Urothelium cell line (cell line): ENCODE measurements around the gene IL2RA.

ENCODE experiments used
- DNase-seq: peaks from one replicate; pipeline ENCODE4 v3.0.0; 2011; ENCODE audit warnings: low spot score, mixed read lengths
- FAIRE-seq: peaks from 2 replicates; lab custom pipeline; 2011; peaks lifted over from hg19 to GRCh38; lab: Jason Lieb, UNC

The IL2RA gene

DNA sequence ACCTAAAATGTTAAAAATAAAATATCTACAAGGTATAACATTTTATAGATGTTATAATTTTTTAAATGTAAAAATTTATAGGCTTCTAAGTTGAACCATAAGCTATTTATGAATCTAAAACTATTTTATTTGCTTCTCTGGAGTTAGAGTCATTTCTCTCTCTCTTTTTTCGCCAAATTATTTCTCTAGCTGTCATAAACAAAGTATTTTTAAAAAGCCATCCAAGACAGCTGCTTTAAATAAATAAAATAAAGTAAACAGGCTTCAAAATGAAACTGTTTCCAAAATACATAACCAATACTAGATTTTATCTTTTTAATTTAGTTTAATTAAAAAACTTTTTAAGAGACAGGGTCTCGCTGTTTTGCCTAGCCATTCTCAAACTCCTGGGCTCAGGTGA is 72.4 kb downstream of the IL2RA start:
- DNase-seq (no peak), FAIRE-seq (no peak)

DNA sequence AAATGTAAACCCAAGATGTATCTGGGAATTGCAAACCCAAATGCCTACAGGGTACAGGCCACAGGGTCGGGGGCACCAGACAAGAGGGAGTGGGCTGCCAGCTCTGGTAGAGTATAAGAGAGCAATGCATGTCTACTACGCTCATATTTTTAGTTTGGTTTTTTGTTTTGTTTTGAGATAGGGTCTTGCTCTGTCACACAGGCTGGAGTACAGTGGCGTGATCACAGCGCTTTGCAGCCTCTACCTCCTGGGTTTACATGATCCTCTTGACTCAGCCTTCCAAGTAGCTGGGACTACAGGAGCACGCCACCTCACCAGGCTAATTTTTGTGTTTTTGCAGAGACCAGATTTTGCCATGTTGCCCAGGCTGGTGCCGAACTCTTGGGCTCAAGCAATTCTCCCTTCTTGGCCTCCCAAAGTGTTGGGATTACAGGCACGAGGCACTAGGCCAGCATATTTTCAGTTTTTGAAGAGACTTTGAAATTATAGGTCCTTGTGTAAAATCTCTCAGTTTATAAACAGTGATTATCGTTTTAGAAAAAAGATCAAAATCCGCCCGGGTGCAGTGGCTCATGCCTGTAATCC is 73.7 kb downstream of the IL2RA start:
- FAIRE-seq, result no peak

DNA sequence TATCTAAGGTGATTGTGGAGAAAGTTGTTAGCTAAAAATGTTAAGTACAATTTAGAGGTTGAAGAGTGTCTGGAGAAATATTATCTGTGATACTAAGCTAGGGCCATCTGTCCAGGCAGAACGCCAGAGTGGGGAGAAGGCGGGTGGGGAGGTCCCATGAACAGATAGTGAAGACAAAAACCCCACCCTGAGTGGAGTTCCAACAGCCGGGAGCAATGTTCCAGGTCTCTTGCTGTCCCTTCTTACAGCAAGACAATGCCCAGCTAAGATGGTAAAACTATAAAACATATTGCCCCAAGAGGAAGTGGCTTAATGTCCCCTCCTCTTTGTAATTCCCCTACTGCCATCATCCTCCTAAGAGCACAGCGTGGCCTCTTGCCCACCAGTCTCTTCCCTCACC is 74.4 kb downstream of the IL2RA start:
- DNase-seq (no peak), FAIRE-seq (no peak)

More for the DNA sequence above, 73.7 kb downstream of the IL2RA start:
- no peak for DNase-seq

DNA sequence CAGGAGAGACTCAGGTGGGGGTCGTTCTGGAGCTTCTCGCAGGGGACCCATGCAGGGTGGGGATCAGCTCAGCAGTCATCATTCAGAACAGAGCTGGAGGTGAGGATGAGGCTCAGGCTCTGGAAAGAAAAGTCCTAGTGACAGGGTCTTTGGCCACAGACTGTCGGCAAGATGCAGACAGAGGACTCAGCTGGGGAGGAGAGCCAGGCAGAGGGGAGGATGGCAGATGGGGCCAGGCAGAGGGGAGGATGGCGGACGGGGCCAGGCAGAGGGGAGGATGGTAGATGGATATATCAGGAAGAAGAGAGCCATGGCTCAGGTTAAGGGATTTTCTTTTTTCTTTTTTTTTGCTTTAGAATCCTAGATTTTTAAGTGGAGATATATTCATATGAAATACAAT is 77.1 kb downstream of the IL2RA start:
- DNase-seq, result no peak

DNA sequence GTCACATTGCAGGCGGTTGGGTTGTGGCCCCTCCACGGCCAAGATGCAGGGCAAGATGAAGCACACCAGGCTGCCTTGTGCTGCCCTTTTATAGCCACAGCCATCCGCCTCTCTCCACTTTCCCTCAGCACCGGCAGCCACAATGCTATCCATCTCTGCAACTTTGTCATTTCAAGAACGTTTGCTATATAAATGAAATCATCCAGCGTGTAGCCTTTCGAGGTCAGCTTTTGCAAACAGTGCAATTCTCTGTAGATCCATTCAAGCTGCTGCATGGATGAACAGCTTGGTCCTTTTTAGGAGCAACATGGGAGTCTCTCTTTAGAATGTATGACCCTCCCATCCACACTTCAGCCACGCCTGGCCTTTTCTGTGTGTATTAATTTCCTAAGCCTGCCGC is 78.4 kb downstream of the IL2RA start:
- DNase-seq (no peak), FAIRE-seq (no peak)

More for the DNA sequence above, 77.1 kb downstream of the IL2RA start:
- no peak for FAIRE-seq

DNA sequence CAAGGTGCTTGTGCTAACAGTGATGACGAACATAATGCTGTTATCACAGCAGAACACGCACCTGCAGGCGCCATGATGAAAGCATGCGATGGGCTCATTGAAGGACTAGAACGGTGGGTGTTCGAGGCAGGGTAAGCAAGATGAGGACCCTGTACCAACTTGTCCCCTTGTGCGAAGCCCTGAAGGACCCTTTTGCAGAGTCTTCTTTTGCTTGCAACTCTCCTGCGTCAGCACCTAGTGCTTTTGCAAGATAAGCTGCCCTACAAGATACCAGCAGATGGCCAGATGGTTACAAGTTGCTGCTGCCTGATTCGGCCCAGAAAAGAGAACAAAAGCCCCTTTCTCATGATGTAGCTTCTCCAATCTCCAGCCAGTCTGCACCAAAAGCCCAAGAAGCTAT is 80.6 kb downstream of the IL2RA start:
- DNase-seq, result no peak

DNA sequence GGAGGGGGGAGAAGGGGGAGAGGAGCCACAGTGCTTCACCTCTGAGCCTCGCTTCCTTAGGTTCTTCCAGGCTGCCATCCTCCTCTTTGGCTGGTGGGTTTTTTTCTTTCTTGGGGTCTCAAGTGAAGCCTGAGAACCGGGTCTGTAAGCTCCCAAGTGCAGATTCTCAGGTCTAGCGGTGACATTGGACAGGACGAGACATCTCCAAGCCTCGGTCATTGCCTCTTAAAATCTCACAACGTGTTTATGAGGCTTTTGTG is 84.0 kb downstream of the IL2RA start:
- FAIRE-seq, result no peak
- DNase-seq, result no peak

More for the DNA sequence above, 80.6 kb downstream of the IL2RA start:
- FAIRE-seq, result no peak

DNA sequence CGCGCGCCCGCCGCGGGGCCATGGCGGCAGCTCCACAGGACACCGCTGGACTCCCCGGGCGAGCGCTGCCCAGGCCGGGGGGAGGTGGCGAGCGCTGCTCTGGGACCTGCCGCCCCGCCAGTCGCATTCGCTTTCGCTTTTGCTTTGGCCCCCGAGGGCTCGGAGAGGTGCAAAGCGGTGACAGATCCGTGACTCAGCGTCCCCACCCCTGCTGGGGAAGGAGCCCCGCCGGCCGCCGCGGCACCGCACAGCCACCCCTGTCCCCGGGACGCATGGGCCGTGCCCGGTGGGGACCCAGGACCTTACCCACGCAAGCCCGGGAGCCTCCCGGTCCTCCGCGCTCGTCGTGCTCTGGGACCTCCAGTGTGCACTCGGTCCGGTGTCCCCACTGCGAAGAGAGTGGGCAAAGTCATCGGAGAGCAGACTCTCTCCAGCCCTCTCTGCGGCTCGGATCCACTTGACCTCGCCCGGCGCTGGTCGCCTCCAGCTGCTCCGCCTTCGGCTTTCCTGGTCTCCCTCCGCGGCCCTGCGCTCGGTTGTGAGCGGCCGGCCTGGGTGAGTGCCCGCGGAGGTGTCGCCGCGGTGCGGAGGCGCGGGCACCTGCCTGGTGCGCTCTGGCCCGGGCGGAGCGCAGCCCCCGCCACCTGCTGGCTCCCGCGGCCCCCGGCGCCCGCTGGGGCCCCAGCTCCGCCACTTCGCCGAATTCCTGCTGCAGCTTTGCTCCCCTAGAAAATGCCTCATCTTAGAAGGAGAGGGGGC is 84.5 kb downstream of the IL2RA start, which contains the start of gene IL15RA:
Gene IL15RA (minus strand): TSS at position 73 of the 759 bp plus-strand sequence. CDS start 51 bp downstream, at position 22.
- DNase-seq (peak; percentile 73), FAIRE-seq (no peak)

DNA sequence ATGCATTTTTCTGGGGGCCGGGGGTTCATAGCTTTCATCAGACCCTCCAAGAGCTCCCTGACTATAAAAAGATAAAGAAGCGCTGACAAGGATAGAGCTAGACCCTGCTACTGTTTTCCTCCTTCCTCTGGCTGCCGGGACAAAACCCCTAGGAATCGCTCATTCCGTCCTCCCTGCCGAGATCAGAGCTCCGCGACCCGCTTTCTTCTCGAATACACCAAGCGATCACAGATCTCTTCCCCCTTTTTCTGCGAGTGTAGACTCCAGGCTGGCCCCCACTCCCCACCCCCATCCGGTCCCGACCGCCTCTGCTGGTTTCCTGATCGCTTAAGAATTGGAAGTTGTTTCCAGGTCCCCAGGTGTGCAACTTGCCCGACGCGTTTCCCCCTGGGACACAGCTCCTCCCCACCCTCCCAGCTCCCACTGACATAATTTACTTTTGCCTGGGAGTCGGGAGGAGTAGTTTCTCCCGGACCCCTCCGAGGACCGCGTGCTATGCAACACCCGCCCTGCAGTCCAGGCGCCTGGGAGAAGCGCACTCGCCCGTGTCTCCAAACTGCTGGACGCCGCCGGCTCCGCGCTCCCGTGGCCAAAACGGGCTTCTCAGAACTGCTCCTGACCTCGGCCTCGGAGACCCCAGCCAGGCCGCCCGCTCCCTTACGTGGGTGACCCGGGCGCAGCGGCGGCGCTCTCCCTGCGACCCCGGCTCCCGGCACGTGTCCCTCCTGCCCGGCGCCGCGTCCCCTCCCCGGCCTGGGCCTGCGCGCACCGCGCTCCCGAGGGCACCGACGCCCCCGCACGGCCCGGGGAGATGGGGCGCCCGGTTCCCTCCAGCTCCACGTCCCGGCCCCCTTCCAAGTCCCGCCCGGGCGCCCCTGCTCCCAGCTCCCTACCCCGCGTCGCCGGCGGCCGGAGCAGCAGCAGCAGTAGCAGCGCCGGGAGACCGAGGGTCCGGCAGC is 85.4 kb downstream of the IL2RA start:
- DNase-seq (peak; percentile 45), FAIRE-seq (no peak)

DNA sequence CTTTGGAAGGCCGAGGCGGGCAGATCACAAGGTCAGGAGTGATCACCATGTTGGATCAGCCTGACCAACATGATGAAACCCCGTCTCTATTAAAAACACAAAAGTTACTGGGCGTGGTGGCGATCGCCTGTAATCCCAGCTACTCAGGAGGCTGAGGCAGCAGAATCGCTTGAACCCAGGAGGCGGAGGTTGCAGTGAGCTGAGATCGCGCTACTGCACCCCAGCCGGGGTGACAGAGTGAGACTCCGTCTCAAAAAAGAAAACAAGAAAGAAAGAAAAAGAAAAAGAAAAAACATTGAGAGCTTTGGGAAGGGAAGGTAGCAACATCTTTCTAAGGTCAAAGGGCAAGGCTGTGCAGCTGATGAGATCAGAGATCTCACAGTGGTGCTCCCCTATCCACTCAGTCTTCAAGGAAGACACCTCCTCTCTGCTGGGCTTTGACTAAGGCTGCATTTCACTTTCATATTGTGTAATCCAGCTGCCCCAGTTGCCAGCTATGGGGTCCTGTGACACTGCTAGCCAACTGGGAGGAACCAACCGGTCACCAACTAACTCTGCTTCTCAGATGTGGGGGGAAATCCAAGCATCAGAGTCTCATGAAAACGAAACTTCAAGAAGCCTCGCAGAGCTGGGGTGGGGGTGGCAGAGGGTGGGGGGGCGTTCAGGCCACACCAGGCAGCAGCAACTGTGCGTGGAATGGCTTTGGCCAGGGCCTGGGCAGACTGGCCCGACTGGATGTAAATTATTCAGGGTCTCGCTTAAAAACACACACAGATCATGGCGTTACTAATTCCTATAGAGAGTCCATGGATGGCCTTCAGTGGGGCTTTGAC is 86.3 kb downstream of the IL2RA start:
- no peak for FAIRE-seq
- no peak for DNase-seq

DNA sequence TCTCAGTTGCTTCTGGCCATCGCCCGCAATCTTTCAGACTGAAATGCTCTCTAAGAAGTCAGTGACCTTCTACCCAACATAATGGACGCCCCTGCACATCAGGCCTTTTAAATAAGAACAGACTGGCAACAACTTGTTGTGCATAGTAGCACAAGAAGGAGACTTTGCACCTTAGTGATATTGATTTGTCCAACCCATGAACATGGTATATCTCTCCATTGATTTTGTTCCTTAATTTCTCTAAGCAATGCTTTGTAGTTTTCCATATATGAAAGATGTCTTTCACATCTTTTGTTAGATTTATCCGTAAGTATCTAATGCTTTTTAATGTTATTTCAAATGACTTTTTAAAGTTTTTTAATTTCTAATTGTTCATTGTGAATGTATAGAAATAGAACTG is 89.1 kb downstream of the IL2RA start:
- DNase-seq, result no peak
- no peak for FAIRE-seq

DNA sequence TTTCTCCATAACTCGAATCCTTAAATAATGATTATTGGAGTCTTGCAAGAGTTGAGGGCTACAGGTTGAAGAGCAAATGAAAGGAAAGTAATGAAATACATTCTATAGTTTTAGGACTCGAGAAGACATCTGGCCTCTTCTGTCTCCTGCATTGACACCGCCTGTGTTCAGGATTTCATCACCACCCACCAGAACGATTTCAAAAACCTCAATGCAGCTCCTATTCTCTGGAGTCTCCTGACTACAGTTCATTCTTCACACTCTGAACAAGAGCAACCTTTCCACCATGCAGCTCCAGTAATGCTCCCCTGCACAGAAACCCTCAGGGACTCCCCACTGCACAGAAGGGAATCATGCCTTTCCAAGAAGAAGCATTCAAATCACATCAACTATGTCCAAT is 90.3 kb downstream of the IL2RA start:
- DNase-seq, result no peak
- no peak for FAIRE-seq

DNA sequence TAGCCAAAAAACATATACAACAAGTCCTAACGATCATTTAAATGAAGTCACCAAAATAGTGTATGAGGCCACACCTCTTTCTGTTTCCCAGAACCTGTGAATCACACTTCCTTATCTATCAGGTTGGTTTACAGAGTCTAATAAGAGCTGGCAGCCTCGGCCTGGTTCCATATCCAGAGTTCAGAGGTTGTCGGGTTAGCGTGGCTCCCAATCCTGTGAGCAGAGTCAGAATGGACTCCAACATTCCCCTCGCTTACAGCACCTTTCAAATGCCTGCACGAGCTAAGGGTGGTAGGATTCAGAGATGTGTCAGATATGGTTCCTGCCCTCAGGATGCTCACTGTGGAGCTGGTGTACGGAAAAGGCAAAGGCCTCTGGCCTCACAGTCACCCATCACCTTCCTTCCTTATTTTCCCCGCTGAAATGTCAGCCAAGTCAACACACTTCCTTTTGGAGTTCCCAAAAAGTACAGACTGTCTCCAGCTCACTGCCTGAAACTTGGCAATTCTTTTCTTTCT is 90.8 kb downstream of the IL2RA start:
- DNase-seq, result no peak
- no peak for FAIRE-seq

DNA sequence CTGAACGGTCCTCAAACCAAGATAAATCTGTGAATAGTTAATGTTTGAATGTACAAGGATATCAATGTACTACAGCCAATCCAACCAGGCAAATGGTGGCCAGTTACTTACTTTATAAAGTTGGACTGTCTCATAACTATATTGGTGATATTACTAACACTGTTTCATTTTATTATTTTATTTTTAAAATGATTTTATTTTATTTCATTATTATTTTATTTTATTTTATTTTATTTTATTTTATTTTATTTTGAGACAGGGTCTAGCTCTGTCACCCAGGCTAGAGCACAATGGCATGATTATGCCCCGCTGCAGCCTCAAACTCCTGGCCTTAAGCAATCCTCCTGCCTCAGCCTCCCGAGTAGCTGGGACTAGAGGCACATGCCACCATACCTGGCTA is 91.6 kb downstream of the IL2RA start:
- no peak for DNase-seq

DNA sequence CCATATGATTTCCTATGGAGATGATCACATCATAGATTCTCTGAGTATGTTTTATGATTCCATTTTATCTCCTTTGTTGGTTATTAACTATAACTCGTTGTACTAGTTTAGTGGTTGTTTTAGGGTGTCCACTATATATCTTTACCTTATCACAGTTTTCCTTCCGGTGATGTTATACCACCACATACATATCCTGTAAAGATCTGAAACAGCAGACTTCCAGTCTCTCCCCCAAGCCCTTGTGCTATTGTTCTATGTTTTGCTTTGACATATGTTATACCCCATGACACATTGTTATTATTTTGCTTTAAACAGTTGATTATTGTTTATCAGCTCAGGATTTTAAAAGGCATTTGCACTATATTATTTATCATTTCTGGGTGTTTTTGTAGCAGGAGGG is 92.1 kb downstream of the IL2RA start:
- DNase-seq (no peak), FAIRE-seq (no peak)

More for the DNA sequence above, 91.6 kb downstream of the IL2RA start:
- no peak for FAIRE-seq

DNA sequence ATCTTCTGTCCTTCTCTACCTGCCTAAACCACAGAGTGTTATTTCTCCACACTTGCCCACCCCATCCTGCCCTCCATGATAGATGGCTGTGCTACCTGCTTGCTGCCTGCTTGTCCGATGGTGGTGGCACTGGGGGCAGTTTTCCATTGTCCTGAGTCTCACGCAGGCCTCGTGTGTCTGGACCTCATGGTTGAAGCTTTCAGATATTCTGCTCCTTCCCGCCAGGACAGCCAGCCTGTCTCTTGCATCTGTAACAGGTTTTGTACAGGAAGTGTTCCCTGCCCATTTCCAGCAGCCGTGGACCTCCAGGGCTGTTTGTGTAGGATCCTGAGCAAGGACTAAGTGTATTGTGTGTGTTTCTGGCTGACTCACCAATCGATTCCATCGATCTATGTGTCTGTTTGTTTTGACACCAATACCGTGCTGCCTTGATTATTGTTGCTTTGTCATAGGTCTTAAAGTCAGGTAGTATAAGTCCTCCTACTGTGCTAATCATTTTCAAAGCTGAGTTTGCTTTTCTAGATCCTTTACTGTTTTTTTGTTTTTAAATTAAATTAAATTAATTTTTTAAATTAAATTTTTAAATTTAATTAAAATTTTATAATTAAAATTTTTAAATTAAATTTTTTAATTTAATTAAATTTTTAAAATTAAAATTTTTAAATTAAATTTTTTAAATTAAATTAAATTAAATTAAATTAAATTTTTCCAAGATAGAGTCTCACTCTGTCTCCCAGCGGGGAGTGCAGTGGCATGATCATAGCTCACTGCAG is 93.3 kb downstream of the IL2RA start:
- no peak for DNase-seq
- no peak for FAIRE-seq

DNA sequence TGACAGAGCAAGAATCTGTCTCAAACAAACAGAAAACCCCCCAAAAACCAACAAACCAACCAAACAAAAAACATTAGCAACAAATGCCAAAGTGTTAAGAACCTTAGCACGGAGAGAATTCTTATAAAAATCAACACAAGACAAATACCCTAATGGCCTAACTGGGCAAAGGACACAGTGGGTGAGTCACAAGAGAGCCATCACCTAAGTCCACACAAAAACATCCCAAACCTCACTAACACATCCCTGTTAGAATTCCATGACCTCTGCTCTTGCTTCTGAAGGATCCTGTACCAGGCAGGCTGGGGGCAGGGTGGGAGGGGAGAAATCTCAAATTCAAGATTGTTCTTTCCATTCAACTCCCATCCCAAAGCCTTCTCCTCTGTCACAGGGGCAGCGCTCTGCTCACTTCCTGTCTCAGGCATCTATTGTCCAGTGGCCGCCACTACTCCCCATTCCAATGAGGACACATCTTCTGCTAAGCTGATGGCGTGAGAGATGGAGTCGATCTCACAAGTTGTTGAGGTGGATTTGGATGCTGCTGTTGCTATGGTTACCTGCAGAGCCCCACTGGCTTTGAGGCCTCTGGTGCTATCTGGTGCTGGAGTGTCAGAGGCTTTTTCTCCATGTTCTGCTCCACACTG is 94.0 kb downstream of the IL2RA start:
- FAIRE-seq (no peak), DNase-seq (no peak)

DNA sequence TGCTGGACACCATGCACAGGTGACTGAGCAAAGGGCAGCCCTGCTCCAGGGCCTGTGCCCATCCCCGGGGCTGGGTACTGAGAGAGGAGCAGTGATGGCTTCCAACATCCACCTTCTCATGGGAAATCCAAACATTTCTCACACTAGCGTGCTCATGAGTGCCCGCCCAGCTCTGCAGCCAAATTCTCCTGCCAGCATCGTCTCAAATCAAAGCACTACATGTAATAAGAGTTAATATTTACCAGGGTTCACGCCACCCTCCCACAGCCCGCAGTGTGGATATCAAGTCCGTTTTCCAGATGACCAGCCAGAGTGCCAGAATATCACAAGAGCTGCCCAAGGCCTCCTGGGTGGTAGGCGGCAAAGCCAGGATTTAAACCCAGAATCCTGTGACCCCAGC is 96.9 kb downstream of the IL2RA start:
- FAIRE-seq, result no peak
- no peak for DNase-seq

DNA sequence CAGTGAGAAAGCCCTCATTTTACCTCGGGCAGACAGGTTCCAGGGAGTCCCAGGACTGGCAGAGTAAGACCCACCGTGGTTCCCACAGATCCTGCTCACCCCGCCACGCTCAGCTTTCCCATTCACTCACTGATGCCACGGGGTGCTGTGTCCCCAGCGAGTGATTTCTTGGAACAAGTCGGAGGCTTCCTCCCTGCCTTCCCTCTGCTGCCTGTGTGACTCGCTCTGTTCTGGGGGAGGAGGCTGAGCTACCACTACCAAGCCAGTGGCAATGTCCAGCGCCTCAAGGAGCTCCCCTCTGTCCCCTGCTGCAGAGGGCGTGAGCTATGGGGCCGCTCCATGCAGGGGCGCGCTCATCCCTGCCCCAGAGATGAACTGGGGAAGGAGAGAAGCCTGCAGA is 97.4 kb downstream of the IL2RA start:
- DNase-seq, result no peak
- FAIRE-seq, result no peak
